Measurements from ENCODE around the gene NFX1. TPM values are rescaled to one million over a fixed set of nuclear protein-coding genes. Genes with fewer than 3 reads are reported as not detected.
"Not testable (repeated sequence)": the region's sequence is repeated elsewhere in the genome, so short reads cannot be mapped to it uniquely, and the experiment has no call there.

Gene NFX1
- polyA plus RNA-seq, 1 donor = 33.4 TPM

DNA sequence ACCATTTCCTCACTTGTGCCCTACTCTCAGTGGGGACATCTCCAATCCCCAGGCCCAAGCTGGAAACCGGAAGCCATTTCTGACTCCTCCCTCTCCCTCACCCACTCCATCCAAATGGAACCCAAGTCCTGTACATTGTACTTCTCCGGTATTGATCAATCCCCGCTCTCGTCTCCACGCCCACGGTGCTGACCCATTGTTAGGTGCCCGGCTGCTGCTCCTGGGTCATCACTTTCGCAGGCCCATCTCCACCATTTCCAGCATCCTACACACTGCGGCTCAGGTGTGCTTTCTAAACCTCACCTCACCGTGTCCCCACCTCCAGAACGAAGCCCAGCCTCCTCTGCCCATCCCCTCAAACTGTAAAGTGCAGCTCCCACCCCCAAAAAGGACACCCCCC, 93.1 kb downstream of the NFX1 start:
- no CpG with 5 or more reads among the region's 11 CpGs for WGBS (ENCODE audit: insufficient coverage, low lambda C conversion rate)
- not testable (repeated sequence) for DNase-seq; H3K9me3 ChIP-seq (ENCODE audit: control insufficient read depth, low read depth, low read length); H3K4me3 ChIP-seq (ENCODE audit: low read length); H3K36me3 ChIP-seq (ENCODE audit: control insufficient read depth, insufficient read depth, low read length); H3K27ac ChIP-seq (ENCODE audit: low read length); H3K27me3 ChIP-seq (ENCODE audit: control insufficient read depth, insufficient read depth, low read length); H3K4me1 ChIP-seq (ENCODE audit: control insufficient read depth, insufficient read depth, low read length)

DNA sequence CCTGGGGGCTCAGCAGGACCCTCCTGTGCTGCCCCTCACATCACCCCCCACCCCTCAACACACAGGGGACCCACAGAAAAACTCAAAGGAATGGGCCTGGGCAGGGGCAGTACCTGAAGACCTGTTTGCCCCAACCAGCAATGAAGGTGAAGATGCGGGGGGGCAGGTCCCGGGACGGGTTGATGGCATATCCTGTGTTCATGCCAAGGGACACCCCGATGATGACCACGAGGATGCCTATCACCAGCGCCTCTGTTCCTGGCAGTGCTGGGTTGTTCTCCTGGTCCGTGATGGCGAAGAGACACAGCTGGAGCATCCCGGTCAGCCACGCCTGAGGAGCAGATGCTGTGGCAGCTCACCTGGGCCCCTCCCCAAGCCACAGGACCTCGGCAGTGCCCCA, 95.2 kb downstream of the NFX1 start:
- H3K4me1 ChIP-seq (ENCODE audit: control insufficient read depth, insufficient read depth, low read length); H3K4me3 ChIP-seq (ENCODE audit: low read length); H3K36me3 ChIP-seq (ENCODE audit: control insufficient read depth, insufficient read depth, low read length); DNase-seq; H3K27me3 ChIP-seq (ENCODE audit: control insufficient read depth, insufficient read depth, low read length); H3K9me3 ChIP-seq (ENCODE audit: control insufficient read depth, low read depth, low read length); H3K27ac ChIP-seq (ENCODE audit: low read length): not testable (repeated sequence)
- WGBS (ENCODE audit: insufficient coverage, low lambda C conversion rate) = no CpG with 5 or more reads among the region's 11 CpGs

DNA sequence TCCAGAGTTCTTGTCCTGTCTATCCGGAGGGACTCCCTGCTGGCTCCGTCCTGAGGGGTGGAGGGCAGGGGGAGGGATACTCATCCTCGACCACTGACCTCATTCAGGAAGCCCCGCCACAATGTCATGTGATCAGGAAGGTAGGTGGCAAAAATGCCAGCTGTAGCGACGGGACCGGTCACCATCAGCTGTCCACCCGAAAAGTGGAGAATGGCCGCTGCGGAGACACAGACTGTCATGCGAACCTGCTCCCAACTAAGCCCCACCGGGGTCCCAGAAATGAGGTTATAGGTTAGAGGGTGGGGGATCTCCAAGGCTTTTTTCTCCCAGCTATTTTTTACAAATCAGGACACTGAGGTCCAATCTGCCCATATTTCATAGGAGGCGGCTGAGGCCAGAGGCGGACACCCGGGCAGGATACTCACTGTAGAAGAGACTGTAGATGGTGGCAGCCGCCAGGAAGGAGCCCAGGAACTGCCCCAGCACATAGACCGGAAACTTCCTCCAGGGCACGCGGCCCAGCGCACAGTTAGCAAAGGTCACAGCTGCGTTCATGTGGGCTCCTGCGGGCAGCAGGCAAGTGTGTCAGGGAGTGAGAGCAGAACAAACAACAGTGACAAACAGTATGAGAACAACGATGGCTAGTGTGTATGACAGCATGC, 95.8 kb downstream of the NFX1 start:
- H3K4me1 ChIP-seq (ENCODE audit: control insufficient read depth, insufficient read depth, low read length) = peaks cover 14% of the 10 kb centered on the region
- not testable (repeated sequence) for H3K27ac ChIP-seq (ENCODE audit: low read length); H3K9me3 ChIP-seq (ENCODE audit: control insufficient read depth, low read depth, low read length); H3K4me3 ChIP-seq (ENCODE audit: low read length); H3K27me3 ChIP-seq (ENCODE audit: control insufficient read depth, insufficient read depth, low read length); H3K36me3 ChIP-seq (ENCODE audit: control insufficient read depth, insufficient read depth, low read length); DNase-seq
- no CpG with 5 or more reads among the region's 23 CpGs for WGBS (ENCODE audit: insufficient coverage, low lambda C conversion rate)

DNA sequence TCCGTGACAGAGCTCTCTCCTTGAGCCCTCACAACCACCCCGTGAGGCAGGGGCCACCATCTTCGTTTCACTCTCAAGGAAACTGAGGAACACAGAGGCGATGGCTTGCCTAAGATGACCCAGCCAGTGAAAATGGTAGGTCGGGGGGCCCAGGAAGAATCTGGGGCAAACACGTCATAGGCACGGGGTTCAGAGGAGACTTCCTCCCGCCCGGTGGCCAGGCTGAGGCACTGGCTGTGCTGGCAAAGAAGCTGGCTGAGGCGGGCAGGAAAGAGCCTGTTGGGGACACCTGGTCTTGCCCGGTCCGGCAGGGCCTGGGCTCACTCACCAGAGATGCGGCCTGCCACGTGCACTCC, 96.3 kb downstream of the NFX1 start:
- not testable (repeated sequence) for DNase-seq; H3K36me3 ChIP-seq (ENCODE audit: control insufficient read depth, insufficient read depth, low read length); H3K27me3 ChIP-seq (ENCODE audit: control insufficient read depth, insufficient read depth, low read length); H3K27ac ChIP-seq (ENCODE audit: low read length); H3K9me3 ChIP-seq (ENCODE audit: control insufficient read depth, low read depth, low read length); H3K4me3 ChIP-seq (ENCODE audit: low read length)
- H3K4me1 ChIP-seq (ENCODE audit: control insufficient read depth, insufficient read depth, low read length) = peaks cover 14% of the 10 kb centered on the region
- no CpG with 5 or more reads among the region's 14 CpGs for WGBS (ENCODE audit: insufficient coverage, low lambda C conversion rate)

DNA sequence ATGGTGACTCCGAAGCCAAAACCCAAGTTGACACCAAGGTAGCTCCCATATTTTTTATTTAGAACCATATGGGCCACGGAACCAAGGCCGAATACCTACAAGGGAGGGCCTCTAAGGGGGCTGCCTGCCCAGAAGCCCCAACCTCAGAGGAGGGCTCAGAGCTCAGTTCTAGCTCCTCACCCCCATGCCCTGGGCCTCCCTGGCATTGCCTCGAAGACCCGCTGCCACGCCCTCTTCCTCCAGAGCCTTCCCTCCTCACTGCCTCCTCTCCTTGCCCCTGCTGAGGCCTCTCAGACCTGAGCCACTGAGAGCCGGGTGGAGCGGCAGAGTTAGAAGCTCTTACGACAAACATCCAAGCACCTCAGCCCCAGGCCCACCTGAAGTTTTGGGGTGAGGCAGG, 96.7 kb downstream of the NFX1 start:
- H3K9me3 ChIP-seq (ENCODE audit: control insufficient read depth, low read depth, low read length); H3K27ac ChIP-seq (ENCODE audit: low read length); DNase-seq; H3K36me3 ChIP-seq (ENCODE audit: control insufficient read depth, insufficient read depth, low read length); H3K4me3 ChIP-seq (ENCODE audit: low read length); H3K27me3 ChIP-seq (ENCODE audit: control insufficient read depth, insufficient read depth, low read length): not testable (repeated sequence)
- peaks cover 18% of the 10 kb centered on the region for H3K4me1 ChIP-seq (ENCODE audit: control insufficient read depth, insufficient read depth, low read length)
- WGBS (ENCODE audit: insufficient coverage, low lambda C conversion rate) = no CpG with 5 or more reads among the region's 9 CpGs

DNA sequence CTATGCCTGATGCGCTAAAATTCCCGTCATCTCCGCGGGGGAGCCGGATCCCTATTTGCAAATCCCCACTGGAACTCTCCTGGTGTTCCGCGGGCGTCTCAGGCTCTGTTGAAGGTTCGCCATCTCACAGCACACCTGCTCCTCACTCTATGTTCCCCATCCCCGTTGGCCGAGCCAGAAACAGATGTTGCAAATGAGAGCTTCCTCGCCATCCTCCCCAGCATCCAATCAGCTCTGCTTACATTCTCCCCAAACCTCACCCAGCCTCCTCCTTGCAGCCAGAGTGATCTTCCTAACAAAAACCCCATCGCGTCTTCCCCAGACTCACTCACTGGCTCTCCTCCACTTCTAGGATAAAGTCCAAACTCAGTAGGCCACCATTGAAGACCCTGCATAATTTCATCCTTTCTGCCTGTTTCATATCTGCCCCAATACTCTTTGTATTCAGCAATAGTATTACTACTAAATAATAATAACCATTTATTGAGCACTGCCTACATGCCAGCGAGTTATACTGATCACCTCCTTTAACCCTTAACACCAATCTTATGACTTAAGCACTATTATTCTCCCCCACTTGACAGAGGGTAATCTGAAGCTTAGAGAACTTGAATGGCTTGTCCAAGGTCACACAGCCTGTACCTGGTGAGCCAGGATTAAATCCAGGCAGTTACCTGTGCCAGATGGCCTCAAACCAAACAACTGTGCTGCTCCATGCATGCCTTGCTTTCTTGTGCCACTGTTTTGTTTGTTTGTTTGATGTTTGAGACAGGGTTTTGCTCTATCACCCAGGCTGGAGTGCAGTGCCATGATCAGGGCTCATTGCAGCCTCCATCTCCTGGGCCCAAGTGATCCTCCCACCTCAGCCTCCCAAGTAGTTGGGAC, 98.0 kb downstream of the NFX1 start:
- 75% methylated on average over 2 of the region's 15 CpGs for WGBS (ENCODE audit: insufficient coverage, low lambda C conversion rate)
- no peaks in the 10 kb centered on the region for H3K27me3 ChIP-seq (ENCODE audit: control insufficient read depth, insufficient read depth, low read length)
- peaks cover 4% of the 10 kb centered on the region for H3K36me3 ChIP-seq (ENCODE audit: control insufficient read depth, insufficient read depth, low read length)
- DNase-seq = no peak
- no peaks in the 10 kb centered on the region for H3K9me3 ChIP-seq (ENCODE audit: control insufficient read depth, low read depth, low read length)
- peaks cover 29% of the 10 kb centered on the region for H3K4me1 ChIP-seq (ENCODE audit: control insufficient read depth, insufficient read depth, low read length)
- no peak overlapping the region for H3K4me3 ChIP-seq (ENCODE audit: low read length)
- H3K27ac ChIP-seq (ENCODE audit: low read length) = no peak overlapping the region

DNA sequence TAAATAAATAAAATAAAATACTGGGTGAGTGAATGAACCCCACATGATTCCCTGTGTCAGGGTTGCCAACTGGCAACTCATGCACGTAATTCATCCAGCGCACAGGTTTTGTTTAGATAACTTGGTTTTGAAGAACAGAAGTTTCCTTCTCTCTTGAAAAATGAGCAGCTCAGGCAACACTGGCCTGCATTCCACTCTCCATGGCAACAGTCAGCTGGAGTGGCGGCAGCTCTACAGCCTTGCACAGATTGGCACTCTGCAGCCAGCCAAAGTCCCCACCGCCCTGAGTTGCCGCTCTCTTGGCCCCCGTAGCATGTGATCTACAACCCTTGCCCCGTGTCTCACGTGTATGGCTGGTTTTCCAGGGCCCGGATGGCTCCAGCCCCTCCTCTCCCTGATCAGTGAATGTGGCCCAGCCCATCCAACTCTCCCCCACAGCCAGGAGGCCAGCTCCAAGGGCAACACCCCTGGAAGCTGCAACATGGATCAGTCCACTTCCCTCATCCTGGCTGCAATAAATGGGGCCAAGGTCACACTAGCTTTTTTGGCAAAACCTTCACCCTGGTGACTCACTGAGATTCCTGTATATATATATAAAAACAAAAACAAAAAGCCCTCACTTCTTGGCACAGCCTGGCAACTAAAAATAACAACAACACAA, 100.9 kb downstream of the NFX1 start:
- no CpG with 5 or more reads among the region's 9 CpGs for WGBS (ENCODE audit: insufficient coverage, low lambda C conversion rate)
- H3K4me3 ChIP-seq (ENCODE audit: low read length) = not testable (repeated sequence)

DNA sequence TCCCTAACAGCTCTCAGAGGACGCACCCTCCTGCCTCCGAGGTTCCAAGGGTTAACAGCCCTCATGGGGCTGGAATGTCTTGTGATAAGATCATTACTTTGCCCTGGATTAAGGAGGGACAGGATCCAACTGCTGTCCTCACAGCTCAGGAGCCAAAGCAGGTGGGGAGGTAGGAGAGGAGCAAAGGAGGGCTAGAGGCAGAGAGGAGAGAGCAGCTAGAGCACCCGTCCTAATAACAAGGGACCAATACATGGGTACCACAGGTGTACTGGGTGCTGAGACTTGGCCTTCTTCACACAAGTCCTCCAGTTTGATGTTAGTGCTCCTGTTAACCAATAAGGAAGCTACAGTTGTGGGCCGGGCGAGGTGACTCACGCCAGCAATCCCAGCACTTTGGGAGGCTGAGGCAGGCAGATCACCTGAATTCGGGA, 102.3 kb downstream of the NFX1 start:
- peak overlapping the region; percentile 40 for H3K4me3 ChIP-seq (ENCODE audit: low read length)
- not testable (repeated sequence) for H3K27me3 ChIP-seq (ENCODE audit: control insufficient read depth, insufficient read depth, low read length); H3K36me3 ChIP-seq (ENCODE audit: control insufficient read depth, insufficient read depth, low read length); H3K9me3 ChIP-seq (ENCODE audit: control insufficient read depth, low read depth, low read length)
- peak overlapping the region; percentile 81 for H3K27ac ChIP-seq (ENCODE audit: low read length)
- DNase-seq = peak; percentile 70 to 86
- WGBS (ENCODE audit: insufficient coverage, low lambda C conversion rate) = no CpG with 5 or more reads among the region's 7 CpGs
- H3K4me1 ChIP-seq (ENCODE audit: control insufficient read depth, insufficient read depth, low read length) = peaks cover 38% of the 10 kb centered on the region

More for the DNA sequence above, 100.9 kb downstream of the NFX1 start:
- H3K36me3 ChIP-seq (ENCODE audit: control insufficient read depth, insufficient read depth, low read length); H3K9me3 ChIP-seq (ENCODE audit: control insufficient read depth, low read depth, low read length); H3K27me3 ChIP-seq (ENCODE audit: control insufficient read depth, insufficient read depth, low read length): not testable (repeated sequence)
- peaks cover 41% of the 10 kb centered on the region for H3K4me1 ChIP-seq (ENCODE audit: control insufficient read depth, insufficient read depth, low read length)
- peak overlapping the region; percentile 81 for H3K27ac ChIP-seq (ENCODE audit: low read length)
- peak; percentile 85 to 92 for DNase-seq

DNA sequence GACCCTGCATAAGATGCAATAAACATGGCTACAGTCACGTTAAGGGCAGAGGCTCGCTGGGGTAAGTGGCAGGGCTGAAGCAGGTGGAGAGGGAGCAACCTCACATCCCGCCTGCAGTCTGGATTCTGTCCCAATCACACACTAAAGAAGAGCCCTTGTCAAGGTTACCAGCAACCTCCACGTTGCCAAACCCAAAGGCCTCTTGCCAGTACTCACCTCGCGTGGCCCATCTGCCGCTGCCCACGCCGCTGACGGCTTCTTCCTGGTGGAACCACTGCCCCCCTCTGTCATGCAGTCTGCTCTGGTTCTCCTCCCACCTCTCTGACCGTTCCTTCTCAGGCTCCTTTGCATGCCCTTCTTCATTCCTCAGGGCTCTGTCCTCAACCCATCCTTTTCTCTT, 103.3 kb downstream of the NFX1 start:
- H3K4me1 ChIP-seq (ENCODE audit: control insufficient read depth, insufficient read depth, low read length) = peaks cover 38% of the 10 kb centered on the region
- H3K36me3 ChIP-seq (ENCODE audit: control insufficient read depth, insufficient read depth, low read length) = no peaks in the 10 kb centered on the region
- H3K27me3 ChIP-seq (ENCODE audit: control insufficient read depth, insufficient read depth, low read length) = no peaks in the 10 kb centered on the region
- peak overlapping the region; percentile 81 for H3K27ac ChIP-seq (ENCODE audit: low read length)
- H3K9me3 ChIP-seq (ENCODE audit: control insufficient read depth, low read depth, low read length) = no peaks in the 10 kb centered on the region
- no CpG with 5 or more reads among the region's 11 CpGs for WGBS (ENCODE audit: insufficient coverage, low lambda C conversion rate)
- H3K4me3 ChIP-seq (ENCODE audit: low read length) = peak overlapping the region; percentile 40
- DNase-seq = peak in 1 of 2 donors; percentile 32

DNA sequence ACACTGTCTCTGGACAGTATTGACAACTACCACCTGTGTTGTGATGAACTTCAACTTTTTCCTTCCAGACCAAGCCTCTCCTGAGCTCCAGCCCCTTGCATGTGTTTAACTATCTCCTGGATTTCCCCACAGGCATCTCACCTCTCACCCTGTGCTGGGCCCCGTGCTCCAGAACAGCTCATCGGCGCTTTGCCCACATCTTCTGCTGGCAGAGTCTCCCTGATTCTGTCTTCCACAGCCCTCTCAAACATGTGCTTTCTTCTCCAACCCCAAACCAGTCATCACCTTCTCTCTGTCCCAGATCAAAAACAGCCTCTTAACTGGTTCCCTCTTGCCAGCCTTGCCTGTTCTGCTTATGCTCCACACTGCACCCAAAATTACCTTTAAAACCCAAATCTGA, 103.7 kb downstream of the NFX1 start:
- not testable (repeated sequence) for H3K9me3 ChIP-seq (ENCODE audit: control insufficient read depth, low read depth, low read length); H3K36me3 ChIP-seq (ENCODE audit: control insufficient read depth, insufficient read depth, low read length); H3K27me3 ChIP-seq (ENCODE audit: control insufficient read depth, insufficient read depth, low read length)
- no CpG with 5 or more reads among the region's 3 CpGs for WGBS (ENCODE audit: insufficient coverage, low lambda C conversion rate)
- H3K4me3 ChIP-seq (ENCODE audit: low read length) = peak overlapping the region; percentile 40
- peaks cover 38% of the 10 kb centered on the region for H3K4me1 ChIP-seq (ENCODE audit: control insufficient read depth, insufficient read depth, low read length)
- peak overlapping the region; percentile 81 for H3K27ac ChIP-seq (ENCODE audit: low read length)
- DNase-seq = peak in 1 of 2 donors; percentile 19
